ENCODE results near the gene PRTFDC1.

- TF ChIP-seq CTCF (IDR thresholded peaks at IDR 0.05): no peak
- TF ChIP-seq POLR2A (IDR thresholded peaks at IDR 0.05): no peak
- no peak for TF ChIP-seq POLR2AphosphoS5 (IDR thresholded peaks at IDR 0.05)
Measured at GRCh38 chr10:24961582-24961981, 9.2 kb upstream of the PRTFDC1 start.
